GM21786 (cell line): ENCODE measurements around the gene PANX1.
A peak's percentile ranks its signal among the peaks of the same experiment; 100 is the strongest.
"Not testable (repeated sequence)": the region's sequence is repeated elsewhere in the genome, so short reads cannot be mapped to it uniquely, and the experiment has no call there.

Source experiments
- ATAC-seq: cut with Tn5 transposase; IDR thresholded peaks from one replicate; pipeline ENCODE4 v1.9.1; 2021; ENCODE audit not compliant: unreplicated experiment

The PANX1 gene

DNA sequence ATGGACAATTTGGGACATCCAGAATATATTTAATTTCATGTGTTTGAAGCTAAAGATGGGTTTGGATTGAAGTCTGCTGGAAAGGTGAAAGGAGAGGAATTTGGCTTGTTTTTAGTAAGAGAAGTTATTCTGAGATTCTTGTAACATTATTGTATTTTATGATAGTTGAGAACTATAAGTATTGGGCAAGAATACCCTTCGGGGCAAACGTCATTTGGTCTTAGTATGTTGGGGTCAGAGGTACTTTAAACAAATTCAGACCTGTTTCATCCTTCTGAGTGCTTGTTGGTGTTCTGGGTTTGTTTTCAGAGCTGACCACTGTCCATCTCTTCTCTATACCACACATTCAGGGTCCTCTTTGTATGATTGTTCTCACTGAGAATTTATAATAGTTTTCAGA lies 19.5 kb downstream of the PANX1 start:
- no peak for ATAC-seq

GRCh38 chr11:94149431-94150017 lies 20.9 kb downstream of the PANX1 start:
- ATAC-seq, result no peak

GRCh38 chr11:94150056-94150455 lies 21.4 kb downstream of the PANX1 start:
- no peak for ATAC-seq

GRCh38 chr11:94150704-94151685 lies 22.4 kb downstream of the PANX1 start:
- no peak for ATAC-seq

- peak; percentile 64 for ATAC-seq
Observed at GRCh38 chr11:94151903-94152677, 23.4 kb downstream of the PANX1 start.

DNA sequence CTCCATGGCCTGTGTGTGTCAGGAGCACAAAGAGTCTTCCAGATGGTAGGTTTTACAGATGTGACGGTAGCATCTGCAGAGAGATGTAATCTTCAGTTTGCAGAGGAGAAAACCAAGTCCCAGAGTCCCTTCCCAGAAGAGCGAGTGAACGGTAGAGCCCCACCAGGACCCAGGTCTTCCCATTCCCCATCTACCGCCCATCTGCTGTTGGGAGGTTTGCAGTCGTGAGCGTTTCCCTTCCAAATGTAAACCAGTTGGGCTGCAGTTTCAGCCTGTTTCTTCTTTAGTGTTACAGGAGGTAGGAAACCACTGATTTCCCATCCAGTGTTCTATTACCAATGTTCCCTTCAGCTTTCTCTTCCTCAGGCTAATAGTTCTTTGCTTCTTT lies 24.0 kb downstream of the PANX1 start:
- ATAC-seq, result no peak

DNA sequence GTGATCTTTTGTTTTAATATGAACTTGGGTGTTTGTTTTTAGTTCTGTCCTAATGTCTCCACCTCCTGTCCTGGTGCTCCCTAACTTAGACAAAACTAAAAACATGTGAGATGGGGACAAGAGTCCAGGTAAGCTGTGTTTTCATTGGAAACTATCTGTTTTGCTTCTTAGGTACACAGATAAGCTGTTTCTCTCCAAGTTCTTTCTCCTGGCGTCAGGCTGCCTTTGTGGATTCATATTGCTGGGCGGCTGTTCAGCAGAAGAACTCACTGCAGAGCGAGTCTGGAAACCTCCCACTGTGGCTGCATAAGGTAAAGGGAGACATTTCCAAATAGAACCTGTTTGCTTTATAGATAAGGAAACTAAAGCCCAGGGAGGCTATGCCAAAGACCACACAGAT lies 24.7 kb downstream of the PANX1 start:
- ATAC-seq, result no peak

DNA sequence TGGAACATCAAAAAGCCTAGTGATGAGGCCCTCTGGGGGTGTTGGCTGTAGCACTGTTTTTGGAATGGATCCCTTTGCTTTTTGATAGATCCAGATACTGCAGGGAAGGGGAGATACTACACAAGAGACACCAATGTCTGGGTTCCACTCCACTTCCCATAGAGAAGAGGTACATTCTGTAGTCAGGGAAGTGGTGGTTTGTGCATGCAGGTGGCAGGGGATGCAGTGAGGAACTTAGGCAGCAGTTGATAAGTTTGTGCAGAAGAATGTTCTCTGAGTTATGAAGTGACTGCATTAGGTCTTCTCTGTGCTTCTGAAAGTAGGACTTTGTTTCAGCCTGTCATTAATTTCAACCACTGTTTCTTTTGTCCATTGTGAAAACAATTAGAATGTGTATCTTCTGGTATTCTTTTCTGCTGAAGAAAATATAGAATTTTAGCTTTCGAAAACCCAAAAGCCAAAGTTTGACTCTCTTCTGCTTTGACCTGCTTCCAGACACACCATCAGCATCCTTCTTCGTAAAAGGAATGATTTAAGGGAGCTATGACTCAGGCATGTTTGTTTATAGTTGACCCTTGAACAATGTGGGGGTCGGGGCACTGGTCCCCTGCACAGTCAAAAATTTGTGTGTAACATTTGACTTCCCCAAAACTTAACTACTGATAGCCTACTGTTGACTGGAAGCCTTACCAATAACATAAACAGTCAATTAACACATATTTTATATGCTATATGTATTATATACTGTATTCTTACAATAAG lies 25.6 kb downstream of the PANX1 start:
- ATAC-seq, result no peak

- ATAC-seq, result not testable (repeated sequence)
Observed at GRCh38 chr11:94157339-94157738, 28.7 kb downstream of the PANX1 start.

DNA sequence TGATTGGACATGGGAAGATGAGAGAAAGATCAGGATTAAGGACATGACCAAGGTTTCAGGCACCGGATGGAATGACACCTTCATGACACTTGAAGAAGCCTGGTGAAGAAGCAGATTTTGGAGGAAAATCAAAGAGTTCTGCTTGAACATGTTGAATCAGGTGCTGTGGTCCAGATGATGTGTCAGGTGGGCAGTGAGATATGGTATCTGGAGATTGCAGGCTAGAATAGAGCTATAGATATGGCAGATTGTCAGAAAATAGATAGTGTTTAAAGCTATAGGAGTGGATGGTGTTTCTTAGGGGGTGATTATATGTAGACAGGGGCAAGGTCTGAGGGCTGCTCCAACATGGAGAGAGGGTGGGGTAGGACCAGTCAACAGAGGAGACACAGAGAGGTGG lies 40.2 kb downstream of the PANX1 start:
- ATAC-seq, result no peak

DNA sequence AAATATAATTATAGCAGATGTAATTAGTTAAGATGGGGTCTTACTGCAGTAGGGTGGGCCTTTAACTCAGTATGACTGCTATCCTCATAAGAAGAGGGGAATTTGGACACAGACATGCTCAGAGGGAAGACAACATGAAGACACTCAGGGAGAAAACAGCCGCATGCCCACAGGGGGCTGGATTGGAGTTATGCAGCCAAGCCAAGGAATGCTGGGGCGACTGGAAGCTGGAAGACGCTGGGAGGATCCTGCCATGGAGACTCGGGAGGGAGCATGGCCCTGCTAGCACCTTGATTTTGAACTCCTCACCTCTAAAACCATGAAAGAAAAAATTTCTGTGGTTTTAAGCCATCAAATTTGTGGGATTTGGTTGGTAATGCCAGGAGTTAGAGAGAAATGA lies 40.9 kb downstream of the PANX1 start:
- no peak for ATAC-seq

- no peak for ATAC-seq
Observed at GRCh38 chr11:94169930-94170545, 41.4 kb downstream of the PANX1 start.

- no peak for ATAC-seq
Observed at GRCh38 chr11:94170953-94171352, 42.3 kb downstream of the PANX1 start.

GRCh38 chr11:94171693-94172440 lies 43.2 kb downstream of the PANX1 start:
- peak; percentile 66 for ATAC-seq

DNA sequence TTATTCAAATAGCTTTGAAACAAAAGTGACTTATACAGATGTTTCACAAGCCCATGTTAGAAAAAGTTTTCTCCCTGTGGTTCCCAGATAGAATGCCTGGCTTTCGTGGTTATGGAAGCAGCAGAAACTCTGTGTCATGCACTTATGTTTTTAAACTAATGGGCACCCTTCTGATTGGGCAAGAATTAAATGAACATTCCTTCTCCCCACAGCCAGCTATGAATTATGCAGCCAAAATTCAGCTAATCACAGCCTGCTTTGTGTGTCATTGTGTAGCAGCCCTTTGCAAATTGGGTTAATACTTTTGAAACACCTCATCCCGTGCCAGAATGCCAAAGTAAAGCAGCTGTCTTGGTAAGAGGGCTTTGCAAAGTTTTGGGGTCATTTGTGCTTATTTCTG lies 46.9 kb downstream of the PANX1 start:
- no peak for ATAC-seq

- no peak for ATAC-seq
Observed at GRCh38 chr11:94178331-94178730, 49.7 kb downstream of the PANX1 start.

- ATAC-seq, result no peak
Observed at GRCh38 chr11:94179696-94180095, 51.1 kb downstream of the PANX1 start.

- no peak for ATAC-seq
Observed at GRCh38 chr11:94181526-94181925, 52.9 kb downstream of the PANX1 start.

- no peak for ATAC-seq
Observed at GRCh38 chr11:94181943-94182342, 53.3 kb downstream of the PANX1 start.
